AG08395 (cell line): ENCODE data around the gene MARVELD3.

ENCODE experiments used
- DNase-seq: peaks from one replicate; pipeline ENCODE4 v3.0.0; 2012; ENCODE audit warnings: mixed read lengths, low spot score

The MARVELD3 gene

GRCh38 chr16:71622088-71622487 lies 3.9 kb upstream of the MARVELD3 start:
- no peak for DNase-seq

- DNase-seq = no peak
Measured at GRCh38 chr16:71623597-71623996, 2.4 kb upstream of the MARVELD3 start.

GRCh38 chr16:71625113-71625850 lies 702 bp upstream of the MARVELD3 start:
- no peak for DNase-seq

- no peak for DNase-seq
Measured at GRCh38 chr16:71626858-71627213, 852 bp downstream of the MARVELD3 start.

GRCh38 chr16:71627731-71628181 lies 1.8 kb downstream of the MARVELD3 start:
- no peak for DNase-seq

GRCh38 chr16:71628810-71629209 lies 2.8 kb downstream of the MARVELD3 start:
- no peak for DNase-seq

GRCh38 chr16:71629278-71630016 lies 3.5 kb downstream of the MARVELD3 start:
- DNase-seq = no peak

GRCh38 chr16:71630808-71631207 lies 4.8 kb downstream of the MARVELD3 start:
- no peak for DNase-seq

- DNase-seq = no peak
Measured at GRCh38 chr16:71631776-71632175, 5.8 kb downstream of the MARVELD3 start.

- no peak for DNase-seq
Measured at GRCh38 chr16:71635632-71636031, 9.6 kb downstream of the MARVELD3 start.

GRCh38 chr16:71637398-71637797 lies 11.4 kb downstream of the MARVELD3 start:
- peak; percentile 49 for DNase-seq

GRCh38 chr16:71645450-71645849 lies 19.5 kb downstream of the MARVELD3 start:
- DNase-seq = peak; percentile 42

- no peak for DNase-seq
Measured at GRCh38 chr16:71647391-71647790, 21.4 kb downstream of the MARVELD3 start.

- no peak for DNase-seq
Measured at GRCh38 chr16:71648162-71648561, 22.2 kb downstream of the MARVELD3 start.

- DNase-seq = no peak
Measured at GRCh38 chr16:71648921-71649320, 22.9 kb downstream of the MARVELD3 start.

GRCh38 chr16:71649704-71650103 lies 23.7 kb downstream of the MARVELD3 start:
- DNase-seq = no peak

- no peak for DNase-seq
Measured at GRCh38 chr16:71658771-71659170, 32.8 kb downstream of the MARVELD3 start.

- DNase-seq = no peak
Measured at GRCh38 chr16:71659471-71659870, 33.5 kb downstream of the MARVELD3 start.

- no peak for DNase-seq
Measured at GRCh38 chr16:71666264-71666663, 40.3 kb downstream of the MARVELD3 start.

GRCh38 chr16:71666928-71667707 lies 41.1 kb downstream of the MARVELD3 start:
- no peak for DNase-seq

- DNase-seq = no peak
Measured at GRCh38 chr16:71669926-71670536, 44.0 kb downstream of the MARVELD3 start.

GRCh38 chr16:71670537-71670936 lies 44.6 kb downstream of the MARVELD3 start:
- DNase-seq = no peak
